ENCODE data around the gene EPS15.
"Not testable (repeated sequence)": the region's sequence is repeated elsewhere in the genome, so short reads cannot be mapped to it uniquely, and the experiment has no call there.

The EPS15 gene

GRCh38 chr1:51425955-51426354 lies 93.1 kb downstream of the EPS15 start:
- DNase-seq (ENCODE audit: low spot score): no peak

GRCh38 chr1:51425273-51425672 lies 93.8 kb downstream of the EPS15 start:
- no peak for DNase-seq (ENCODE audit: low spot score)

GRCh38 chr1:51423073-51423821 lies 95.8 kb downstream of the EPS15 start:
- DNase-seq (ENCODE audit: low spot score): no peak

GRCh38 chr1:51422367-51423072 lies 96.5 kb downstream of the EPS15 start:
- DNase-seq (ENCODE audit: low spot score): no peak

- peak; percentile 45 for DNase-seq (ENCODE audit: low spot score)
Observed at GRCh38 chr1:51421964-51422363, 97.1 kb downstream of the EPS15 start.

GRCh38 chr1:51420867-51421627 lies 98.0 kb downstream of the EPS15 start:
- DNase-seq (ENCODE audit: low spot score): no peak

GRCh38 chr1:51418384-51418959 lies 100.6 kb downstream of the EPS15 start:
- no peak for DNase-seq (ENCODE audit: low spot score)

- no peak for DNase-seq (ENCODE audit: low spot score)
Observed at GRCh38 chr1:51417496-51418383, 101.3 kb downstream of the EPS15 start.

- no peak for DNase-seq (ENCODE audit: low spot score)
Observed at GRCh38 chr1:51416910-51417309, 102.2 kb downstream of the EPS15 start.

GRCh38 chr1:51415963-51416362 lies 103.1 kb downstream of the EPS15 start:
- DNase-seq (ENCODE audit: low spot score): no peak

- no peak for DNase-seq (ENCODE audit: low spot score)
Observed at GRCh38 chr1:51414811-51415210, 104.3 kb downstream of the EPS15 start.

GRCh38 chr1:51411820-51412219 lies 107.2 kb downstream of the EPS15 start:
- DNase-seq (ENCODE audit: low spot score): not testable (repeated sequence)

- DNase-seq (ENCODE audit: low spot score): no peak
Observed at GRCh38 chr1:51410568-51411460, 108.3 kb downstream of the EPS15 start.

- DNase-seq (ENCODE audit: low spot score): not testable (repeated sequence)
Observed at GRCh38 chr1:51409755-51410541, 109.1 kb downstream of the EPS15 start.

- DNase-seq (ENCODE audit: low spot score): no peak
Observed at GRCh38 chr1:51392241-51392640, 126.8 kb downstream of the EPS15 start.

GRCh38 chr1:51390641-51391040 lies 128.4 kb downstream of the EPS15 start:
- not testable (repeated sequence) for DNase-seq (ENCODE audit: low spot score)

- DNase-seq (ENCODE audit: low spot score): not testable (repeated sequence)
Observed at GRCh38 chr1:51387288-51387687, 131.8 kb downstream of the EPS15 start.

- DNase-seq (ENCODE audit: low spot score): not testable (repeated sequence)
Observed at GRCh38 chr1:51386259-51386658, 132.8 kb downstream of the EPS15 start.

- DNase-seq (ENCODE audit: low spot score): no peak
Observed at GRCh38 chr1:51385776-51386175, 133.3 kb downstream of the EPS15 start.

Data from hematopoietic multipotent progenitor cell treated with erythropoietin and hydrocortisone succinate and interleukin-3 and kit ligand, for 15 days (in vitro differentiated cells).